Karpas-422 (cell line): Measurements from ENCODE around the gene MEMO1. TPM values are rescaled to one million over a fixed set of nuclear protein-coding genes. Genes with fewer than 3 reads are reported as not detected.

Experiments
- DNase-seq: peaks from one replicate; pipeline ENCODE4 v3.0.0-alpha.2; 2015
- H2AFZ ChIP-seq: fragments of 200-600 bp; sonication (generic); 2 replicates; pipeline ENCODE4 v1.6.1; 2014; ENCODE audit warnings: antibody characterized with exemption, low read length, mixed read lengths
- H3K27ac ChIP-seq: fragments of 200-600 bp; sonication (generic); 2 replicates; pipeline ENCODE4 v1.5.1; 2014; ENCODE audit warnings: mild to moderate bottlenecking, low read length, moderate library complexity
- H3K27me3 ChIP-seq: fragments of 200-600 bp; sonication (generic); 2 replicates; pipeline ENCODE4 v1.6.1; 2014; ENCODE audit warnings: low read length, mixed read lengths
- H3K36me3 ChIP-seq: fragments of 200-600 bp; sonication (generic); 2 replicates; pipeline ENCODE4 v1.6.1; 2014; ENCODE audit warnings: low read length, mixed read lengths; ENCODE audit not compliant: insufficient read depth
- H3K4me1 ChIP-seq: fragments of 200-600 bp; sonication (generic); 2 replicates; pipeline ENCODE4 v1.6.1; 2014; ENCODE audit warnings: mild to moderate bottlenecking, low read length, mixed read lengths
- H3K4me2 ChIP-seq: fragments of 200-600 bp; sonication (generic); 2 replicates; pipeline ENCODE4 v1.6.1; 2014; ENCODE audit warnings: low read length, low read depth, mild to moderate bottlenecking; ENCODE audit not compliant: poor library complexity, severe bottlenecking
- H3K4me3 ChIP-seq: fragments of 200-600 bp; sonication (generic); 2 replicates; pipeline ENCODE4 v1.5.1; 2014; ENCODE audit warnings: mild to moderate bottlenecking, antibody characterized with exemption, low read length, mixed read lengths
- H3K79me2 ChIP-seq: fragments of 200-600 bp; sonication (generic); 2 replicates; pipeline ENCODE4 v1.6.1; 2014; ENCODE audit warnings: mild to moderate bottlenecking, low read length, mixed read lengths
- H3K9ac ChIP-seq: fragments of 200-600 bp; sonication (generic); 2 replicates; pipeline ENCODE4 v1.6.0; 2014; ENCODE audit warnings: low read length
- H3K9me2 ChIP-seq: fragments of 200-600 bp; sonication (generic), shearing (Covaris generic); replicated peaks from 2 replicates; pipeline ENCODE4 v1.6.0; 2014; ENCODE audit warnings: mild to moderate bottlenecking, low read length, moderate library complexity; ENCODE audit not compliant: insufficient read depth
- H3K9me3 ChIP-seq: fragments of 300-700, 200-600 bp; sonication (generic); 2 replicates; pipeline ENCODE4 v1.6.1; 2014; ENCODE audit warnings: low read length, mixed read lengths
- H4K20me1 ChIP-seq: fragments of 200-600 bp; sonication (generic); 2 replicates; pipeline ENCODE4 v1.6.1; 2014; ENCODE audit warnings: mild to moderate bottlenecking, antibody characterized with exemption, low read length, low read depth; ENCODE audit not compliant: insufficient read depth
- total RNA-seq: library from RNA; depleted of rRNA; stranded (reverse); fragments of >200 nt; shearing (Covaris generic); gene quantifications from 2 replicates; pipeline ENCODE4 v1.2.3, GENCODE V29; 2014; ENCODE audit warnings: low replicate concordance

MEMO1 gene
- total RNA-seq, 1 experiment from 2014 or later, result 62.9 TPM

- Histone ChIP-seq H3K4me1 (peaks cover 37% of the 10 kb centered on the region), H3K9me2 (no peaks in the 10 kb centered on the region), H3K4me2 (no peak overlapping the region), H3K27ac (no peak overlapping the region), H3K36me3 (peaks cover 12% of the 10 kb centered on the region; the same call in 1 of the 2 replicates), H4K20me1 (no peaks in the 10 kb centered on the region; the same call in none of the 2 replicates), H3K27me3 (no peaks in the 10 kb centered on the region), H3K4me3 (no peak overlapping the region), H3K79me2 (peaks cover 100% of the 10 kb centered on the region), H3K9me3 (no peaks in the 10 kb centered on the region), H2AFZ (no peak overlapping the region), H3K9ac (no peak overlapping the region)
- DNase-seq, result no peak
These were observed 62.9 kb downstream of the MEMO1 start for GRCh38 chr2:31947871-31948270.

DNA sequence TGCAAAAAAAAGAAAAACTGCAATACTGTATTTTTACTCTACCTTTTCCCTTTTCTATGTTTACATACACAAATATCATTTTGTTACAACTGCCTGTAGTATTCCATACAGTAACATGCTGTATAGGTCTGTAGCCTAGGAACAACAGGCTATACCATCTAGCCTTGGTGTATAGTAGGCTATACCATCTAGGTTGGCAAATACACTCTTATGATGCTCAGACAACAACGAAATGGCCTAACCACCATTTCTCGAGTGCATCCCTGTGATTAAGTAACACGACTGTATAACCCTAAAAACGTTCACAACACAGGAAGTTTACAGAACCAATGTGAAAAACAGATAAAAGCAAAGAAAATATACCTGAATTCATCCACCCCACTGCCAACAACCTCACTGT lies 64.0 kb downstream of the MEMO1 start:
- H2AFZ ChIP-seq, result no peak overlapping the region
- H3K4me3 ChIP-seq, result no peak overlapping the region
- H3K4me1 ChIP-seq, result peaks cover 37% of the 10 kb centered on the region
- no peaks in the 10 kb centered on the region for H3K27me3 ChIP-seq
- H3K9me2 ChIP-seq, result no peaks in the 10 kb centered on the region
- H4K20me1 ChIP-seq, result no peaks in the 10 kb centered on the region; the same call in none of the 2 replicates
- H3K4me2 ChIP-seq, result no peak overlapping the region
- H3K9ac ChIP-seq, result no peak overlapping the region
- no peak for DNase-seq
- H3K36me3 ChIP-seq, result peaks cover 11% of the 10 kb centered on the region; the same call in 1 of the 2 replicates
- no peaks in the 10 kb centered on the region for H3K9me3 ChIP-seq
- no peak overlapping the region for H3K27ac ChIP-seq
- H3K79me2 ChIP-seq, result peaks cover 98% of the 10 kb centered on the region

DNA sequence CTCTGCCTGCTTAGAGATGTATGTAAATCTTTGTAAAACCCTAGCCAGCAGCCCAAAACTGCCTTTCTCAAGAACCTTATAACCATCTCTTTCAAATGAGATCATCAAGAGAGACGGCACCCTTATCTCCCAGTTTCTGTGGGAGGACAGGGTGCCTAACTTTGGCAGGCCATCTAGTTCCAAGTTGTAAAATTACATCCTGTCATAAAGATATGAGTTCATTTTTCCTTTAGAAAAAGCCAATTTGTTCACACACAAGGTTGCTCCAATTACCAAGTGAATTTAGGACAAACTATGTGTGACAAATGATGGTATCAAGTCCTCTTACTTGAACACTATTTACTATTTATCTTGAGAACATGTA lies 65.3 kb downstream of the MEMO1 start:
- Histone ChIP-seq H3K36me3 (peaks cover 17% of the 10 kb centered on the region), H3K27ac (no peak overlapping the region), H4K20me1 (no peaks in the 10 kb centered on the region; the same call in none of the 2 replicates), H3K4me1 (peaks cover 37% of the 10 kb centered on the region), H2AFZ (no peak overlapping the region), H3K27me3 (no peaks in the 10 kb centered on the region), H3K4me3 (no peak overlapping the region), H3K9me3 (no peaks in the 10 kb centered on the region), H3K79me2 (peaks cover 98% of the 10 kb centered on the region), H3K9ac (no peak overlapping the region), H3K9me2 (no peaks in the 10 kb centered on the region), H3K4me2 (no peak overlapping the region)
- no peak for DNase-seq

DNA sequence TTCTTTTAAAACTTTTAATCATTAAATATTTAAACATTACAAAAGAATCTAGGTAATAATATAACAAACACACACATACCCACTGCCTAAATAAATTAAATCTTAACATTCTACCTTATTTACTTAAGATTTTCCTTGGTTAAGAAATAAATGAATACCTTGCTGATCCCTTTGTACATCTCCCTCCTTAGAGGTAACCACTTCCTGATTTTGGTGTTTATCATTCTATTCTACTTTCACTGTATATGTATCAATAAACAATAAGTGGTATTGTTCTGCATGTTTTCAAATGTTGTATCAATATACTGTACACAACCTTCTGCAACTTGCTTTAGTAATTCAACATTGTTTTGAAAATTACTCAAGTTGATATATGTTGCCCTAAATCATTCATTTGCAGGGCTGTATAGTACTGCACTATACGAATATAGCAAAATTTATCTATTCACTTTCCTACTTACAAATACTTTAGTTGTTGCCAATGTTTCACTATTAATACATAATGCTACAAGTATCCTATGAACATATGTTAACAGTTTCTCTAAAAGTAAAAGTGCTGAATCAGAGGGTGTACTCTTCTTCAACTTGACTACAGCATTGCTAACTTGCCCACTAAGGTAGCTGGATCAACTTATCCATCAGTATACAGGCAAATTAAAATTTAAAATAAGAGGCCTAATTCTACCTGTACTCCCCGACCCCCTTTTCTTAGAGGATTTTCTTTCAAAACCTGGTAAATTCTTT lies 65.8 kb downstream of the MEMO1 start:
- Histone ChIP-seq H3K4me3 (no peak overlapping the region), H3K79me2 (peaks cover 98% of the 10 kb centered on the region), H3K9me2 (no peaks in the 10 kb centered on the region), H3K27ac (no peak overlapping the region), H2AFZ (no peak overlapping the region), H3K4me1 (peaks cover 37% of the 10 kb centered on the region), H3K9ac (no peak overlapping the region), H4K20me1 (no peaks in the 10 kb centered on the region; the same call in none of the 2 replicates), H3K27me3 (no peaks in the 10 kb centered on the region), H3K36me3 (peaks cover 17% of the 10 kb centered on the region), H3K4me2 (no peak overlapping the region), H3K9me3 (no peaks in the 10 kb centered on the region)
- no peak for DNase-seq

- no peak overlapping the region for H3K4me3 ChIP-seq
These were observed 67.1 kb downstream of the MEMO1 start for GRCh38 chr2:31943636-31944225.

DNA sequence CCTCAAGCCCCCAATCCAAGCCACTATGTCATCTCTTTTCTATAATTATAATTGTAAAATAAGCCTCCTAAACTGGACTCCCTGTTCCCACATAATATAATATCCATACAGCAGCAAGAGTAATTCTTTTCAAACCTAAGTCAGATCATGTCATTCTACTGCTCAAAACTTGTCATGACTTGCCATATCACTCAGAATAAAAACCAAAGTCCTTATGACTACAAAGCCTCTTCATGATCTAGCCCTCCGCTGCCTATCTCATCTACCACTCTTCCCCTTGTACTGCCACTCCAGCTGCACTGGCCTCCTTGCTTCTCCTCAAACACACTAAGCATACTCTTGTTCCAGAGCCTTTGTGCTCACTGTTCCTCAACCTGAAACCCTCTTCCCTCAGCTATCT lies 69.9 kb downstream of the MEMO1 start:
- Histone ChIP-seq H3K4me3 (no peak overlapping the region), H3K27ac (0 out of 2 replicates have a peak overlapping the region, but pooled peaks have one; percentile 9), H3K4me1 (peaks cover 27% of the 10 kb centered on the region), H2AFZ (no peak overlapping the region), H3K9me3 (no peaks in the 10 kb centered on the region), H3K36me3 (peaks cover 19% of the 10 kb centered on the region), H4K20me1 (no peaks in the 10 kb centered on the region), H3K4me2 (no peak overlapping the region), H3K79me2 (peaks cover 96% of the 10 kb centered on the region), H3K27me3 (no peaks in the 10 kb centered on the region), H3K9me2 (no peaks in the 10 kb centered on the region), H3K9ac (no peak overlapping the region)
- DNase-seq, result no peak

More at GRCh38 chr2:31943636-31944225, 67.1 kb downstream of the MEMO1 start:
- H3K79me2 ChIP-seq, result peaks cover 97% of the 10 kb centered on the region
- H3K27ac ChIP-seq, result no peak overlapping the region
- H3K36me3 ChIP-seq, result peaks cover 17% of the 10 kb centered on the region
- no peak overlapping the region for H3K4me2 ChIP-seq
- no peaks in the 10 kb centered on the region for H3K27me3 ChIP-seq
- H3K9me2 ChIP-seq, result no peaks in the 10 kb centered on the region
- no peak for DNase-seq
- H3K9ac ChIP-seq, result no peak overlapping the region
- H3K9me3 ChIP-seq, result no peaks in the 10 kb centered on the region
- no peaks in the 10 kb centered on the region; the same call in 1 of the 2 replicates for H4K20me1 ChIP-seq
- peaks cover 31% of the 10 kb centered on the region for H3K4me1 ChIP-seq
- no peak overlapping the region for H2AFZ ChIP-seq

GRCh38 chr2:31937741-31938140 lies 73.1 kb downstream of the MEMO1 start:
- no peak overlapping the region for H3K4me2 ChIP-seq
- H3K79me2 ChIP-seq, result peaks cover 92% of the 10 kb centered on the region
- H2AFZ ChIP-seq, result no peak overlapping the region
- H4K20me1 ChIP-seq, result no peaks in the 10 kb centered on the region
- no peaks in the 10 kb centered on the region for H3K9me3 ChIP-seq
- peaks cover 11% of the 10 kb centered on the region for H3K36me3 ChIP-seq
- no peaks in the 10 kb centered on the region for H3K27me3 ChIP-seq
- DNase-seq, result no peak
- H3K9ac ChIP-seq, result no peak overlapping the region
- no peaks in the 10 kb centered on the region for H3K9me2 ChIP-seq
- no peak overlapping the region for H3K4me3 ChIP-seq
- H3K27ac ChIP-seq, result no peak overlapping the region
- peaks cover 11% of the 10 kb centered on the region for H3K4me1 ChIP-seq

- H3K9ac ChIP-seq, result no peak overlapping the region
- peaks cover 90% of the 10 kb centered on the region for H3K79me2 ChIP-seq
- DNase-seq, result no peak
- peaks cover 11% of the 10 kb centered on the region; the same call in 1 of the 2 replicates for H3K36me3 ChIP-seq
- no peaks in the 10 kb centered on the region for H3K27me3 ChIP-seq
- no peak overlapping the region for H3K4me2 ChIP-seq
- no peak overlapping the region for H3K27ac ChIP-seq
- H3K4me3 ChIP-seq, result no peak overlapping the region
- H3K4me1 ChIP-seq, result peaks cover 11% of the 10 kb centered on the region
- no peak overlapping the region for H2AFZ ChIP-seq
- H3K9me3 ChIP-seq, result no peaks in the 10 kb centered on the region; the same call in 1 of the 2 replicates
- H4K20me1 ChIP-seq, result no peaks in the 10 kb centered on the region
- no peaks in the 10 kb centered on the region for H3K9me2 ChIP-seq
These were observed 75.4 kb downstream of the MEMO1 start for GRCh38 chr2:31935370-31935769.
